Hindlimb muscle (tissue), 1 donor: Measurements from ENCODE around the gene CCNY. TPM values are rescaled to one million over a fixed set of nuclear protein-coding genes. Genes with fewer than 3 reads are reported as not detected.
"Not testable (repeated sequence)": the region's sequence is repeated elsewhere in the genome, so short reads cannot be mapped to it uniquely, and the experiment has no call there.

ENCODE experiments used
- DNase-seq: peaks from one replicate; pipeline ENCODE4 v3.0.0-alpha.2; 2013
- polyA plus RNA-seq: library from polyadenylated mRNA; unstranded; fragments of 120-200 nt; gene quantifications from one replicate; pipeline ENCODE4 v1.2.1, GENCODE V29; 2013; ENCODE audit not compliant: insufficient read length

CCNY gene
- polyA plus RNA-seq, 1 donor, result 86.3 TPM

- no peak for DNase-seq
Observed at GRCh38 chr10:35493196-35494118, 157.1 kb downstream of the CCNY start.

- no peak for DNase-seq
Observed at GRCh38 chr10:35495521-35496119, 159.3 kb downstream of the CCNY start.

- DNase-seq, result no peak
Observed at GRCh38 chr10:35497909-35498308, 161.6 kb downstream of the CCNY start.

GRCh38 chr10:35498693-35499092 is 162.4 kb downstream of the CCNY start:
- DNase-seq, result no peak

GRCh38 chr10:35501923-35502322 is 165.6 kb downstream of the CCNY start:
- DNase-seq, result no peak

- DNase-seq, result no peak
Observed at GRCh38 chr10:35502692-35503091, 166.4 kb downstream of the CCNY start.

- no peak for DNase-seq
Observed at GRCh38 chr10:35503578-35503977, 167.3 kb downstream of the CCNY start.

- DNase-seq, result no peak
Observed at GRCh38 chr10:35504132-35504531, 167.8 kb downstream of the CCNY start.

- no peak for DNase-seq
Observed at GRCh38 chr10:35505241-35505873, 169.0 kb downstream of the CCNY start.

GRCh38 chr10:35506741-35507140 is 170.4 kb downstream of the CCNY start:
- no peak for DNase-seq

- DNase-seq, result no peak
Observed at GRCh38 chr10:35507519-35508109, 171.3 kb downstream of the CCNY start.

GRCh38 chr10:35508647-35509046 is 172.3 kb downstream of the CCNY start:
- DNase-seq, result no peak

- no peak for DNase-seq
Observed at GRCh38 chr10:35510891-35511290, 174.6 kb downstream of the CCNY start.

GRCh38 chr10:35511647-35512046 is 175.3 kb downstream of the CCNY start:
- no peak for DNase-seq

- no peak for DNase-seq
Observed at GRCh38 chr10:35516102-35516670, 179.9 kb downstream of the CCNY start.

GRCh38 chr10:35517431-35518181 is 181.3 kb downstream of the CCNY start:
- no peak for DNase-seq

GRCh38 chr10:35518187-35518586 is 181.9 kb downstream of the CCNY start:
- DNase-seq, result not testable (repeated sequence)

- no peak for DNase-seq
Observed at GRCh38 chr10:35520996-35521395, 184.7 kb downstream of the CCNY start.

- no peak for DNase-seq
Observed at GRCh38 chr10:35523670-35524225, 187.4 kb downstream of the CCNY start.

- no peak for DNase-seq
Observed at GRCh38 chr10:35526746-35527145, 190.4 kb downstream of the CCNY start.

- DNase-seq, result no peak
Observed at GRCh38 chr10:35532141-35532540, 195.8 kb downstream of the CCNY start.

GRCh38 chr10:35533565-35533964 is 197.3 kb downstream of the CCNY start:
- no peak for DNase-seq
